ENCODE data around the gene CNIH1.
"Not testable (repeated sequence)": the region's sequence is repeated elsewhere in the genome, so short reads cannot be mapped to it uniquely, and the experiment has no call there.

Gene CNIH1

DNA sequence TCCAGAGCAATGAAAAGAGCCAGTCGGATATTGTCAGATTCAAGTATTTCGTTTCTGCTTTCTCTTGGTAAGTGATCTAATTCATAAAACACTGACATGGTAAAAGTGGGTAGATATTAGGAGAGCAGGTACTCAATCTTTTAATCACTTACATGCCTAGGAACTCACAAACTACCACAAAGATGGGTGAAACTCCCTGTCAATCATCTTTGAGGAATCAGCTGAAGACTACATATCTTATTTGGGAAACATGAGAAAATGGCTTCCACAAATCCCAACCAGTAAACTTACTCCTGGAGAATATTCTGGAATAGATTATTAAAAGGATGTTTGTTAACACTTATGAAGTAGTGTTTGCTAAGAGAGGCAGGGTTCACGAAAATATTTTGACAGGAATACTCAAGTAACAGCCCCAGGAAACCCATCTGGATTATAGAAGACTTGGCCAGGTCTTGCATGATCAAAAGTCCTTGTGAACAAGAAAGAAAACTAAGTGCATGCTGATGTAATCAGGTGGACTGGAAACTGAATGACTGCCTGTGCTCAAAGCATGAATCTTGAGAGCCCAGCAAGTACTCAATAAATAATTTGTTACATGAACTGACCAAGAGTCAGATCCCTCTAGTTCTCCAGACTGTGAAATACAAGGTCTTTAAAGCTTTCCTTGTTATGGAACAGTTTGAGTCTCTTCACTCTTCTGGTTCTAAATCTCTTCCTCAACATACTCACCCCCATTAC is 15.5 kb downstream of the CNIH1 start:
- DNase-seq: no peak

DNA sequence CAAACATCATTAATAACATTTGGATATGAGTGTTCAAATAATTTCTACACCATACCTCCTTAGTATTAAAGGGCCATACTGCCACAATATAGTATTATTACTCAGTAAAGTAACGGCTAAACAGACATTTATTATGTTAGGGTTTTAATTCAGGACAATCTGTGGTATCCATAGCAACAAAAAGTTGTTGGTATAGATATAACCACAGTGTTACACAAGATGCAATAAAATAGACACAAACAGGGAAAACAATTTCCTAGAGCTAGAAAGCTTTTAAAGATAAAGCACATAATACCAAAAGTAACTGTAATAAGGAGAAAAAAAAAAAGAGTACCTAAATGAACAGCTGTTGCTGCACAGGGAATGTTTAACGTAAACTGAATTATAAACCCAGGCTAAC is 16.1 kb downstream of the CNIH1 start:
- no peak for DNase-seq

DNA sequence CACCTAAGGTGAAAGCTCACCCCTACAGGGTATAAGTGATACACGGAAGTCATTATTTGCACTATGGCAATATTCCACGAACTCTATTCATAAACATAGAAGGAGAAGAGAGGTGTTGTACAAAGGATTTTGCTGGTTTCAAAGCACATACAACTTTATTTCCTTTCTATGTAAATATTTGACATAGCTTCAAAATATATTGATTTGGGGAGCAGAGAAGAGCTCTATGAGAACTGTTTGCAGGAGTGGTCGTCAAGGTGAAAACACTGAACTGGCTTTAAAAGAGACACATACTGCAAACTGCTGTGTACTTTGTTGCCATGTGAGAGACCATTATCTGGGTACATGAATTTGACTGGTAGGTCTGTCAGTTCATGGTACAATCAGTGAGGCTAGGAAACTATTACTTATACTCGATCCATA is 16.7 kb downstream of the CNIH1 start:
- DNase-seq: no peak

DNA sequence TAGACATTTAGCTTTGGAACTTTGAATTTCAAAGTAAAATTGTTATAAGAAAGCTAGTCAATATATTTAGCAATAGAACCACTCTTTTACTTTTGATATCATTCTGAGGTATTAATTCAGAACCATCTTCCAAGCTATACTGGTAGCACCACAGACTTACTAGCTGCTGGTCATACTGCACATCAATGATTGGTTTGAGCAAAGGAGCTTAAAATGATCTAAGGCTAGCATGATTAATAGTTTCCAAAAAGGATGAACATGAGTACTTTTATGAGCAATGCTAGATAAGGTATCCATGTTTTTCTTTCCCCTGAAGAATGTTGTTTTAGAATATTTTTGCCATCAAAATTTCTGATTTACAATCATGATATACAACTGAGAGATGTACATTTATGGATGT is 17.2 kb downstream of the CNIH1 start:
- DNase-seq: no peak

DNA sequence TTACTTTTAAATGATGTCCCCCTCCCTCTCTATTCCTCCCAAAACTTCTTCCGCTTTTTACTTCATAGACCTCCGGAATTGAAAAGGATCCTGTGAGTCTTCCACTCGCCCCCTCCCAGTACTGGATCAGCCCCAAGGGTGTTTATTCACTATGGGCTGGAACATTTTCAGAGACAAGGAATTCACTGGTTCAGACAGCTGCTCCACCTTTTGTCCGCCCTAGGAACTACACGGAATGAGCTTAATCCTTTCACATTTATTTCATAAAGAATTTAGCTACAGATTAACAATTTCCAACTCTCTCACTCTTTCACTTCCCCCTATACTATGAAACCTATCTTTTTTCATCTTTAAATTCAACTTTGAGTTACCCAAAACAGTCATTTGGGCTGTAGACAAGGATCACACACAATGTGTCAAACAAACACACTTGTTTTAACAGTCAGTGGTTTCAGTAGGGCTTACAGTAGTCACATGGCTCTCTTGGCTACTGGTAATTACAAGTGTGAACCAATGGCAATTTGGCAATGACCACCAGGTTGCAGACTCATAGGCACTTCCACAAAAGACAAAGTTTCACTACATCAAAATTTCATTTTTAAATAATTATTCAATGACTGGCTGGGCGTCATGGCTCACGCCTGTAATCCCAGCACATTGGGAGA is 20.6 kb downstream of the CNIH1 start:
- no peak for DNase-seq

DNA sequence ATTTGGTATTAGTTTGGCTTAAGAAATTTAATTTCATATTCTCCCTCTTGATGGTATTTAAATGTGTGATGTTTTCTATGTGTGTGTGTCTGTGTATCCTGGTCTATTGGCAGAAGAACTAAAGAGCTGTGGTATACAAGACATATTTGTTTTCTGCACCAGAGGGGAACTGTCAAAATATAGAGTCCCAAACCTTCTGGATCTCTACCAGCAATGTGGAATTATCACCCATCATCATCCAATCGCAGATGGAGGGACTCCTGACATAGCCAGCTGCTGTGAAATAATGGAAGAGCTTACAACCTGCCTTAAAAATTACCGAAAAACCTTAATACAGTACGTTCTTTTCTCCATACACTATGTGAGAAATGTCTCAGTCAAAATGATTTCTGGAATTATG is 29.8 kb downstream of the CNIH1 start:
- DNase-seq: no peak

DNA sequence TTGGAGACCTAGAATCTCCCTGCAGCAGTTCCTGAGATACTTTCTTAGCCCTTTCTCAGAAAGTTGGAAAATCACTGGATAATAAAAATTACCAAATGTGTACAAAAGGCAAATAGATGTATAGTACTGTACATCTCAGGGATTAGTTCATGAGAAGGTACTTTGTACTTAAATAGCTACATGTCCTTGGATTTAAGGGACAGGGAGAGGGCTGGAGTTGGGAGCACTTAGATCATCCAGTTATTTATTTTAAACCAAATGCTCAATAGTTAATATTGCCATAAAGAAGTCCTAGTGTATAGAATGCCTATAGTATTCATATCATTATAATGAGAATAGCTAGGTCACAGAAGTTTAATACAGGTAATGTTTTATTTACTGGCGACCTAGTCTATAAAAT is 31.0 kb downstream of the CNIH1 start:
- no peak for DNase-seq

DNA sequence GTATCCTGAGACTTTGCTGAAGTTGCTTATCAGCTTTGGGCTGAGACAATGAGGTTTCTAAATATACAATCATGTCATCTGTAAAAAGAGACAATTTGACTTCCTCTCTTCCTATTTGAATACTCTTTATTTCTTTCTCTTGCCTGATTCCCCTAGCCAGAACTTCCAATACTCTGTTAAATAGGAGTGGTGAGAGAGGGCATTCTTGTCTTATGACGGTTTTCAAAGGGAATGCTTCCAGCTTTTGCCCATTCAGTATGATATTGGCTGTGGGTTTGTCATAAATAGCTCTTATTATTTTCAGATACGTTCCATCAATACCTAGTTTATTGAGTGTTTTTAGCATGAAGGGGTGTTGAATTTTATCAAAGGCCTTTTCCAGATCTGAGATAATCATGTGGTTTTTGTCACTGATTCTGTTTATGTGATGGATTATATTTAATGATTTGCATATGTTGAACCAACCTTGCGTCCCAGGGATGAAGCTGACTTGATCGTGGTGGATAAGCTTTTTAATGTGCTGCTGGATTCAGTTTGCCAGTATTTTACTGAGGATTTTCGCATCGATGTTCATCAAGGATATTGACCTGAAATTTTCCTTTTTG is 37.7 kb downstream of the CNIH1 start:
- not testable (repeated sequence) for DNase-seq

DNA sequence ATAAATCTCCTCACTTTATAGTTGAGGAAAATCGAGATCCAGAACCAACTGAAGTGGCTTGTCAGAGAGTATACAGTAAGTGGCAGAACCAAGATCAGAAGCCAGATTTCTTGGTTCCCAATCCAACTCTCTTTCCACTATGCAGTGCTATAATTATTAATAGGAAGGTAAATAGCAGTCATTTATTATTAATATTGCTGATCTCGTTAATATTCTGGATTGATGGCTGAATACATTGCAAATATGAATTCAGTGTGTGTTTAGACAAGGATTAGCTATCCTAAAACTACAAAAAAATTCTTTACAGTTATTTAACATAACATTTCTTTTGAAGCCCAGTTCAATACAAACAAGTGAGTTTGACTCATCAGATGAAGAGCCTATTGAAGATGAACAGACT is 41.6 kb downstream of the CNIH1 start:
- no peak for DNase-seq

DNA sequence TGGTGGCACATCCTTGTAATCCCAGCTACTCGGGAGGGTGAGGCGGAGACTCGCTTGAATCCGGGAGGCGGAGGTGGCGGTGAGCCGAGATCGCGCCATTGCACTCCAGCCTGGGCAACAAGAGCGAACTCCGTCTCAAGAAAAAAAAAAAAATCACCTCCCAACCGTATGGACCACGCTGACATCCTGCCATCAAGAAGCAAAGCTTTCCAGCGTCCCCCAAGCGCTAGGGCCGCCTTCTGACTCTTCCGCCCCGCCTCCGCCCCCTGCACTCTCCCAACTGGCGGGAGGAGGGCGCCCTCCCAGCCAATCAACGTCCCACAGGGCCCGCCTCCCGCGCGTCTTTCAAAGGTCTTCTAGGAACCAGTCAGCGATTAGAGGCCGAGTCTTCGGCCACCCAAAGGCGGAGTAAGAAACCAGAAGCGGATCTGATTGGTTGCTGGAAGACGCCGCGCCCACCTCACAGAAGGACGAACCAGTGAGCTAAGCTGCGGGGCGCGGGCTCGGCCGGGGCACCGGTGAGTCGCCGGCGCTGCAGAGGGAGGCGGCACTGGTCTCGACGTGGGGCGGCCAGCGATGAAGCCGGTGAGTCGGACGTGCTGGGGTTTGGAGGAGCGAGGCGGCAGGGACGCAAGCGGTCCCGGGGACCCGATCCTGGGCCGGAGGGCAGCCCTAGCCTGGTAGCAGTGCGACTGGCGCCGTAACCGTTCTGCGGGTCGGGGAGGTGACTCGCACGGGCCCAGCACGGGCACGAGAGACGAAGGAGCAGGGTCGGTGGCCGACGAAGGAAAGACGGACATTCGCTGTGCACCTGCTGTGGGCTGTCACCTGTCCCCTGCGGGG is 44.5 kb downstream of the CNIH1 start, which contains the start of gene CDKN3:
Gene CDKN3, plus strand, starts transcription at position 515 of the 843 bp plus-strand sequence. Its CDS starts 62 bp downstream, at position 577.
- peak; percentile 99 for DNase-seq

DNA sequence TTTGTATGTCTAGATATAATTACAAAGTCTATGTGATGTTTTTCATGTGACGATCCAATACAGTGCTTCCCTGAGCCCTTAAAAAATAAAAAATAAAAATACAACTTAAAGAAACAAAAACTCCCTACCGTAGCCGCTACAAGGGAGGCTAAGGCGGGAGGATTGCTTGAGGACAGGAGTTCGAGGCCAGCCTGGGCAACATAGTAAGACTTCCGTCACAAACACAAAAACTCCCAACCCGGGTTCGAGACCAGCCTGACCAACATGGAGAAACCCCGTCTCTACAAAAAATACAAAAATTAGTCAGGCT is 45.0 kb downstream of the CNIH1 start:
- no peak for DNase-seq

DNA sequence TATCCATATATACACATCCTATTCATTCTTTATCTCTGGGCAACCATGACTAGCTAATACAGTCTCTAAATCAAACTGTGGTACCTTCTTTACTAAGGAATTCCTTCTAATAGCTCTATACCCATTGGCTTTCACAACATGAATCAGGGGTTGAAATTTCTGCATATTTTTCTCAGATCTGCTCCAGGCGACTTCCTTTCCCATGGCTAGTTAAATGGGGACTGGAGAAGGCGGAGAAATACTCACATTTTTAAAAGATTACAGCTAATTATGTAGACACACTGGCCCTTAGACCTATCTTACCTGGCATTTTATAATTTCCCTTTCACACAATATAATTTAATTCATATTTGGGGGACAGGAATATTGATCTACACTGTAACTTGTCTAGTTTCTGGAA is 45.5 kb downstream of the CNIH1 start:
- DNase-seq: no peak

DNA sequence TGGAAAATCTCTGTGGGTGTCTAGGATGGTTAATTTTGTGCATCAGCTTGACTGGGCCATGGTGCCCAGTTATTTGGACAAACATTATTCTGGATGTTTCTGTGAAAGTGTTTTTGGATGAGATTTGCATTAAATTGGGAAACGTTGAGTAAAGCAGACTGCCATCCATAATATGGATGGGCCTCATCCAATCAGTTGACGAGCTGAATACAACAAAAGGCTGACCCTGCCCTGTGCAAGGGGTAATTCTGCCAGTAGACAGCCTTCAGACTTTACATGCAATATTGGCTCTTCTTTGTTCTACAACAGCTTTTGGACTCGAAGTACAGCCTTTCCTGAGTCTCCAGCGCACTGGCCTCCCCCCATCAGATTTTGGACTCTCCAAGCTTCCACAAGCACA is 45.9 kb downstream of the CNIH1 start:
- no peak for DNase-seq

DNA sequence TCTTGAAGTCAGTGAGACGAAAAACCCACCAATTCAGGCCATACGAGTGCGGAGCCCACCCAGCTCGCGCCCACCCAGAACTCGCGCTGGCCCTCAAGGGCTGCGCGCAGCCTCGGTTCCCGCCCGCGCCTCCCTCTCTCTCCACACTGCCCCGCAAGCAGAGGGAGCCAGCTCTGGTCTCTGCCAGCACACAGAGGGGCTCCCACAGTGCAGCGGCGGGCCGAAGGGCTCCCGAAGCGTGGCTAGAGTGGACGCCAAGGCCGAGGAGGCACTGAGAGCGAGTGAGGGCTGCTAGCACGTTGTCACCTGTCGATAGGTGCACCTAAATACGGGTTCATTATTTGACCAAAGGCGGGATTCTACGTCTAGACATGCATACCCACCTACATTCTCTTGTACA is 46.6 kb downstream of the CNIH1 start:
- DNase-seq: no peak

DNA sequence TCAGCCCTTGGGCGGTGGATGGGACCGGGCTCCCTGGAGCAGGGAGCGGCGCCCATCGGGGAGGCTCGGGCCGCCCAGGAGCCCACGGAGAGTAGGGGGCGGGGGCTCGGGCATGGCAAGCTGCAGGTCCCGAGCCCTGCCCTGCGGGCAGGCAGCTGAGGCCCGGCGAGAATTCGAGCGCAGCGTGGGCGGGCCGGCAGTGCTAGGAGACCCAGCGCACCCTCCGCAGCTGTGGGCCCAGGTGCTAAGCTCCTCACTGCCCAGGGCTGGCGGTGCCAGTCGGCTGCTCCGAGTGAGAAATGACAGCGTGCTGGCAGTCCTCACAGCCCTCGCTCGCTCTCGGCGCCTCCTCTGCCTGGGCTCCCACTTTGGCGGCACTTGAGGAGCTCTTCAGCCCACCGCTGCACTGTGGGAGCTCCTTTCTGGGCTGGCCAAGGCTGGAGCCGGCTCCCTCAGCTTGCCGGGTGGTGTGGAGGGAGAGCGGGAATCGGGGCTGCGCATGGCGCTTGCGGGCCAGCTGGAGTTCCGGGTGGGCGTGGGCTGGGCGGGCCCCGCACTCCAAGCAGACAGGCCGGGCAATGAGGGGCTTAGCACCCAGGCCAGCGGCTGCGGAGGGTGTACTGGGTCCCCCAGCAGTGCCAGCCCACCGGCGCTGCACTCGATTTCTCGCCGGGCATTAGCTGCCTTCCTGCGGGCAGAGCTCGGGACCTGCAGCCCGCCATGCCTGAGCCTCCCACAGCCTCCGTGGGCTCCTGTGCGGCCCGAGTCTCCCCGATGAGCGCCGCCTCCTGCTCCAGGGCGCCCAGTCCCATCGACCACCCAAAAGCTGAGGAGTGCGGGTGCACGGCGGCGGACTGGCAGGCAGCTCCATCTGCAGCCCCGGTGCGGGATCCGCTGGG is 47.9 kb downstream of the CNIH1 start:
- not testable (repeated sequence) for DNase-seq

DNA sequence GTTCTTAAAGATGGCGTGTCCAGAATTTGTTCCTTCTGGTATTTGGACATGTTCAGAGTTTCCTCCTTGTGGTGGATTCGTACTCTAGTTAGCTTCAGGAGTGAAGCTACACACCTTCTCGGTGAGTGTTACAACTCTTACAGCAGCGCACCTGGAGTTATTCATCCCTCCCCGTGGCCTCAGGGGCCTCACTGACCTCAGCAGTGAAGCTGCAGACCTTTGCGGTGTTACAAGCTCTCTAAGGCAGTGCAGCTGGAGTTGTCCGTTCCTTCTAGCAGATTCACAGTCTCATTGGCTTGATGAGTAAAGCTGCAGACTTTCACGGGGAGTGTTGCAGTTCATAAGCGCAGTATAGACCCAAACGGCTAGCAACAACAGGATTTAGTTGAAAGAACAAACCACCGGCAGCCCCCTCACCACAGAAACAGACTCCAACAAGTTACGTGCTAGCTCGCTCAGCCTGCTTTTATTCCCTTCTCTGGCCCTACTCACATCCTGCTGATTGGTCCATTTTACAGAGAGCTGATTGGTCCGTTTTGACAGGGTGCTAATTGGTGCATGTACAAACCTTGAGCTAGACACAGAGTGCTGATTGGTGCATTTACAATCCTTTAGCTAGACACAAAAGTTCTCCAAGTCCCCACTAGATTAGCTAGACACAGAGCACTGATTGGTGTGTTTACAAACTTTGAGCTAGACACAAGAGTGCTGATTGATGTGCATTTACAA is 48.9 kb downstream of the CNIH1 start:
- DNase-seq: no peak

DNA sequence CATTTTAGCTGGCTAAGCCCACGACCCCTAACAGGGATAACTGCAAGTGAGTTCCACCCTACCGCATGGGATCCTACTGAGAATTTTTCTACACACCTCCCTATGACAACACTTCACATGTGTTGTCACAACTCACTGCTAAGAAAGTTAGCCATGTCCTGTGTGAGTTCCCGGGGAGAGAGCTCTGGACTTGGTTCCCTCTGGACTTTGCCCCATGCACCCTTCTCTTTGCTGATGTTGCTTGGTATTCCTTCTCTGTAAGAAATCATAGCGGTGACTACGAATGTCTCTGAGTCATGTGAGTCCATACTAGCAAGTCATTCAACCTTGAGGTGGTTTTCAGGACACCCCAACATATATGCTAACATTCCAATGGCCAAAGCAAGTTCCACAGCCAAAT is 53.8 kb downstream of the CNIH1 start:
- no peak for DNase-seq

DNA sequence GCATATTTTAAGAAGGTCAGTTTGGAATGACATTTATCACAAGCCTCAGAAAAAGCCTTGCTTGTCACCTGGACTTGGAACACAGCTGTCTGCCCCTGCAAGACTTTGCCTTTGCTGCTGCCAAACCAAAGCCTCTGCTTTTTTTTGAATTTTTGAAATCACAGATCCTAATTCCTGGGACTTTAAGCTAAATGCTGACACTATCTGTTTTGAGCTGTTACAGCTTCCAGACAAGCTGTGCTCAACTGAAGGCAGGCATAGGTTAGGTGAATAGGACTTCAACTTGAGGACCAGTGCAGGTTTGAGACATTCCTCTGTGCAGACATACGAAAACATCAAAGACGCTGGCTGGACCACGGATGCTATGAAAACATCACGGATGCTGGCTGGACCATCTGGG is 55.6 kb downstream of the CNIH1 start:
- DNase-seq: no peak

DNA sequence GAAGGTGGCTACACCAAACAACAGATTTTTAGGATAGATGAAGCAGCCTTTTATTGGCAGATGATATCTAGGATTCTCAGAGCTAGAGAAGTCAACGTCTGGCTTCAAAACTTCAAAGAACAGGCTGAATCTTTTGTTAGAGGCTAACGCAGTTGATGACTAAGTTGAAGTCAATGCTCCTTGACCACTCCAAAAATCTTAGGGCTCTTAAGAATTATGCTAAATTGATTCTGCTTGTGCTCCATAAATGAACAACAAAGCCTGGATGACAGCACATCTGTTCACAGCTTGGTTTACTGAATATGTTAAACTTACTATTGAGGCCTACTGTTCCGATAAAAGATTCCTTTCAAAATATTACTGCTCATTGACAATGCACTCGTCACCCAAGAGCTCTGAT is 57.3 kb downstream of the CNIH1 start:
- DNase-seq: no peak

DNA sequence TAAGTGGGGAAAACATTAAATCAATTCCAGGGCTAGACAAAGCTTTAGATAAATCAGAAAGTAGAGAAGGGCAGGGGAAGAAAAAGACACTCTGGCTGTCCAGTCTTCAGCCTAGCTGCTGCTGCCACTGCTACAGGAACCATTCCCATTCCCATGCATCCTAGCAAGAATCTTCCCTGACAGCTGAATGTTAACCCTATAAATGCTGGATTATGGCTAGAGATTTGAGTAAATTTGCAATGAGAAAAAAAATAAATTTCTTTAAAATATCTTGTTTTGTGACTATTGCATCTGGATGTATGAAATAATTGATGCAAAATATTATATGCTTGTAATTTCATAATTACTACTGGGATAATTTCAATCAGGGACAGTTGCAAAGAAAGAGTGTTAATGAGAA is 59.4 kb downstream of the CNIH1 start:
- DNase-seq: no peak

DNA sequence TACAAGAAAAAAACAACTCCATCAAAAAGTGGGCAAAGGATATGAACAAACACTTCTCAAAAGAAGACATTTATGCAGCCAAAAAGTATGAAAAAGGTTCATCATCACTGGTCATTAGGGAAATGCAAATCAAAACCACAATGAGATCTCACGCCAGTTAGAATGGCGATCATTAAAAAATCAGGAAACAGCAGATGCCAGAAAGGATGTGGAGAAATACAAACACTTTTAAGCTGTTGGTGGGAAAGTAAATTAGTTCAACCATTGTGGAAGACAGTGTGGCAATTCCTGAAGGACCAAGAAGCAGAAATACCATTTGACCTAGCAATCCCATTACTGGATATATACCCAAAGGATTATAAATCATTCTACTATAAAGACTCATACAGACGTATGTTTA is 60.6 kb downstream of the CNIH1 start:
- not testable (repeated sequence) for DNase-seq

DNA sequence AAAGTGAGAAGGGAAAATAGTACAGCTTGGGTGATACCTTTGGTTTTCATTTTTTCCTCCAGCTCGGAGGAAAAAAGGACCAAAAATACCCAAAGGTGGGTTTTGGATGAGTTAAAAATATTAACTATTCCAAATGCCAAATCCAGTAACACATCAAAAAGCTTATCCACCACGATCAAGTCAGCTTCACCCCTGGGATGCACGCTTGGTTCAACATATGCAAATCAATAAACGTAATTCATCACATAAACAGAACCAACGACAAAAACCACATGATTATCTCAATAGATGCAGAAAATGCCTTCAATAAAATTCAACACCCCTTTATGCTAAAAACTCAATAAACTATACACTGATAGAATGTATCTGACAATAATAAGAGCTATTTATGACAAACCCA is 62.3 kb downstream of the CNIH1 start:
- DNase-seq: not testable (repeated sequence)
